ENCODE data around the gene MAPRE2. TPM values are rescaled to one million over a fixed set of nuclear protein-coding genes. Genes with fewer than 3 reads are reported as not detected.

Gene MAPRE2
- total RNA-seq, 2 experiments from 2014 or later, result 70.7 to 72.7 TPM

- intact Hi-C loops (cut with micrococcal nuclease), result no loop called here
- Mint-ChIP-seq H3K36me3 (ENCODE audit: low read depth) (peaks cover 19% of the 10 kb centered on the region), H3K27ac (no peak overlapping the region), H3K4me1 (ENCODE audit: low read depth) (peaks cover 2% of the 10 kb centered on the region), H3K9me3 (no peaks in the 10 kb centered on the region), H3K4me3 (no peak overlapping the region), H3K27me3 (no peaks in the 10 kb centered on the region)
- no peak for TF ChIP-seq CTCF (IDR thresholded peaks at IDR 0.05)
- POLR2A ChIA-PET, result no interaction called here
- DNase-seq, result no peak
- ATAC-seq, result no peak
- CTCF ChIA-PET, result interaction anchor here (1.0 to 5.8 kb wide), 5 partner anchors 27 to 132 kb away, joined by 4 to 37 read pairs (median 5); no protein-coding TSS in a partner anchor
Measured at GRCh38 chr18:35141077-35141476, 99.9 kb downstream of the MAPRE2 start.

- Mint-ChIP-seq H3K27me3 (no peaks in the 10 kb centered on the region), H3K4me1 (ENCODE audit: low read depth) (peaks cover 2% of the 10 kb centered on the region), H3K9me3 (no peaks in the 10 kb centered on the region), H3K36me3 (ENCODE audit: low read depth) (peaks cover 24% of the 10 kb centered on the region), H3K4me3 (no peak overlapping the region), H3K27ac (no peak overlapping the region)
- ChIA-PET CTCF (interaction anchor here (1.0 to 5.8 kb wide), 7 partner anchors 15 to 135 kb away, joined by 4 to 37 read pairs (median 5); no protein-coding TSS in a partner anchor), POLR2A (interaction anchor here (1.5 kb wide), 1 partner anchor 115 kb away, joined by 3 read pairs; no protein-coding TSS in a partner anchor)
- intact Hi-C loops (cut with micrococcal nuclease), result no loop called here
- DNase-seq, result no peak
- no peak for ATAC-seq
- TF ChIP-seq CTCF (IDR thresholded peaks at IDR 0.05), result no peak
Measured at GRCh38 chr18:35141567-35142274, 100.5 kb downstream of the MAPRE2 start.

- no peaks in the 10 kb centered on the region for H3K27me3 Mint-ChIP-seq
- peaks cover 2% of the 10 kb centered on the region for H3K4me1 Mint-ChIP-seq (ENCODE audit: low read depth)
- ATAC-seq (no peak), DNase-seq (no peak)
- TF ChIP-seq CTCF (IDR thresholded peaks at IDR 0.05), result no peak
- no peaks in the 10 kb centered on the region for H3K9me3 Mint-ChIP-seq
- H3K4me3 Mint-ChIP-seq, result no peak overlapping the region
- intact Hi-C loops (cut with micrococcal nuclease), result no loop called here
- CTCF ChIA-PET, result interaction anchor here (1.0 to 5.8 kb wide), 8 partner anchors 16 to 557 kb away, joined by 3 to 37 read pairs (median 4); no protein-coding TSS in a partner anchor
- no peak overlapping the region for H3K27ac Mint-ChIP-seq
- H3K36me3 Mint-ChIP-seq (ENCODE audit: low read depth), result peaks cover 24% of the 10 kb centered on the region
- POLR2A ChIA-PET, result interaction anchor here (1.4 to 1.5 kb wide), 2 partner anchors 11 to 116 kb away, joined by 3 to 4 read pairs; no protein-coding TSS in a partner anchor
Measured at GRCh38 chr18:35142275-35142615, 101.0 kb downstream of the MAPRE2 start.

GRCh38 chr18:35143622-35144596, 102.7 kb downstream of the MAPRE2 start:
- H3K27ac Mint-ChIP-seq, result no peak overlapping the region
- POLR2A ChIA-PET, result interaction anchor here (0.6 to 1.5 kb wide), 5 partner anchors 12 to 379 kb away, joined by 3 to 4 read pairs (median 3); no protein-coding TSS in a partner anchor

More at GRCh38 chr18:35143622-35144596, 102.7 kb downstream of the MAPRE2 start:
- peak; percentile 41 for TF ChIP-seq CTCF (IDR thresholded peaks at IDR 0.05)
- Mint-ChIP-seq H3K27me3 (no peaks in the 10 kb centered on the region), H3K9me3 (no peaks in the 10 kb centered on the region), H3K4me3 (no peak overlapping the region), H3K36me3 (ENCODE audit: low read depth) (peaks cover 22% of the 10 kb centered on the region), H3K4me1 (ENCODE audit: low read depth) (peaks cover 2% of the 10 kb centered on the region)
- DNase-seq (peak; percentile 51), ATAC-seq (peak; percentile 65)
- CTCF ChIA-PET, result interaction anchor here (0.6 to 5.8 kb wide), 21 partner anchors 9 to 558 kb away, joined by 3 to 37 read pairs (median 4); no protein-coding TSS in a partner anchor
- intact Hi-C loops (cut with micrococcal nuclease), result loop anchor here (2.0 kb wide), 1 partner anchor 137 kb away; no protein-coding TSS in a partner anchor

Measured in activated CD8-positive, alpha-beta T cell treated with anti-CD3 and anti-CD28 coated beads for 36 hours (primary cell).